Spleen (tissue), 7 donors: ENCODE measurements around the gene EPN1.

Experiments used
- POLR2A ChIP-seq, 3 donors: fragments of 450-650 bp; IDR thresholded peaks; one replicate each; pipeline ENCODE4 v1.5.1; 2017; ENCODE audit warnings: antibody characterized with exemption in 3 of 3, mild to moderate bottlenecking in 1 of 3
- POLR2AphosphoS5 ChIP-seq, 3 donors: sonication (generic); formaldehyde crosslinking; IDR thresholded peaks; one replicate each; pipeline ENCODE4 v1.5.1; 2017; ENCODE audit warnings: antibody characterized with exemption in 3 of 3
- TF ChIP-seq, protein P1 (sequence below), 11 experiments: fragments of 200-600 bp in 7 of 11; fragments of 450-650 bp in 4 of 11; sonication (generic) in 4 of 11; IDR thresholded peaks in 8 of 11; conservative IDR thresholded peaks in 3 of 11; 1 replicate in 7 of 11; 2 replicates in 4 of 11; pipeline versions ENCODE4 v1.4.0 to v1.8.0; 2016 to 2021; ENCODE audit warnings: antibody characterized with exemption in 11 of 11, inconsistent platforms in 4 of 11, mild to moderate bottlenecking in 1 of 11
- donor health status: DM: no; HTN: no; CAD: no; lungs with moderate emphysema.
- donor health status: DM: no; HTN: no; CAD: no.
- donor health status: DM: no; HTN: no; CAD: no.

DNA sequence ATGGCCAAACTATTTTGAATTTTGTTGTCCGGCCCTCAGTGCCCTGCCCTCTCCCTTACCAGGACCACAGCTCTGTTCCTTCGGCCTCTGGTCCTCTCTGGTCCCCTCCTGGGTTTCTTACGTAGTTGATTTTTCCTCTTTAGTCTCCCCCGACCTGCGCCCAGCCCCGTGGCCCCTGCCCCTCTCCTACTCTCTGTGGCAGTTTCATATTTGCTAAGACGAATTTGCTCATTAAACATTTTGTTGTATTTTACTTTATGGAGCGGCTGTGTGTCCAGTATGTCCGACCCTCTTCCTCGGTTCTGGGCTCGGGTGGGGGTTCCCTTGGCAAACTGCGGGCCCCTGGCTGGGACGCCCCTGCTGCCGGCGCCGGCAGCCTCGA is 576 bp upstream of the EPN1 start:
- TF ChIP-seq, protein P1, sequence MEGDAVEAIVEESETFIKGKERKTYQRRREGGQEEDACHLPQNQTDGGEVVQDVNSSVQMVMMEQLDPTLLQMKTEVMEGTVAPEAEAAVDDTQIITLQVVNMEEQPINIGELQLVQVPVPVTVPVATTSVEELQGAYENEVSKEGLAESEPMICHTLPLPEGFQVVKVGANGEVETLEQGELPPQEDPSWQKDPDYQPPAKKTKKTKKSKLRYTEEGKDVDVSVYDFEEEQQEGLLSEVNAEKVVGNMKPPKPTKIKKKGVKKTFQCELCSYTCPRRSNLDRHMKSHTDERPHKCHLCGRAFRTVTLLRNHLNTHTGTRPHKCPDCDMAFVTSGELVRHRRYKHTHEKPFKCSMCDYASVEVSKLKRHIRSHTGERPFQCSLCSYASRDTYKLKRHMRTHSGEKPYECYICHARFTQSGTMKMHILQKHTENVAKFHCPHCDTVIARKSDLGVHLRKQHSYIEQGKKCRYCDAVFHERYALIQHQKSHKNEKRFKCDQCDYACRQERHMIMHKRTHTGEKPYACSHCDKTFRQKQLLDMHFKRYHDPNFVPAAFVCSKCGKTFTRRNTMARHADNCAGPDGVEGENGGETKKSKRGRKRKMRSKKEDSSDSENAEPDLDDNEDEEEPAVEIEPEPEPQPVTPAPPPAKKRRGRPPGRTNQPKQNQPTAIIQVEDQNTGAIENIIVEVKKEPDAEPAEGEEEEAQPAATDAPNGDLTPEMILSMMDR (IDR thresholded peaks at IDR 0.05 in 8 of 11, conservative IDR thresholded peaks at IDR 0.05 in 3 of 11): no peak
- TF ChIP-seq POLR2A (IDR thresholded peaks at IDR 0.05) (no peak), POLR2AphosphoS5 (IDR thresholded peaks at IDR 0.05) (no peak)
